Neuronal stem cell (in vitro differentiated cells): ENCODE results near the gene PLA2G4E.

ENCODE experiments used
- DNase-seq: peaks from one replicate; pipeline ENCODE4 v3.0.0-alpha.2; 2013; ENCODE audit warnings: low spot score
- H2AFZ ChIP-seq: one replicate; pipeline ENCODE4 v1.6.1; 2013; ENCODE audit warnings: mild to moderate bottlenecking, low read length, inconsistent platforms
- H2AK5ac ChIP-seq: 2 replicates; pipeline ENCODE4 v1.6.1; 2013; ENCODE audit warnings: low read depth, mild to moderate bottlenecking, inconsistent platforms, low read length, moderate library complexity, mixed read lengths
- H2BK120ac ChIP-seq: 2 replicates; pipeline ENCODE4 v1.6.1; 2013; ENCODE audit warnings: low read depth, mild to moderate bottlenecking, inconsistent platforms, low read length, moderate library complexity, mixed read lengths
- H2BK12ac ChIP-seq: one replicate; pipeline ENCODE4 v1.6.1; 2013; ENCODE audit warnings: low read length, inconsistent platforms
- H2BK15ac ChIP-seq: 2 replicates; pipeline ENCODE4 v1.6.1; 2013; ENCODE audit warnings: mild to moderate bottlenecking, low read length, inconsistent platforms, mixed read lengths
- H2BK5ac ChIP-seq: one replicate; pipeline ENCODE4 v1.6.1; 2013; ENCODE audit warnings: inconsistent platforms, mild to moderate bottlenecking, low read length, moderate library complexity
- H3K14ac ChIP-seq: one replicate; pipeline ENCODE4 v1.6.1; 2013; ENCODE audit warnings: low read length, inconsistent platforms
- H3K18ac ChIP-seq: 2 replicates; pipeline ENCODE4 v1.6.1; 2013; ENCODE audit warnings: low read length, inconsistent platforms
- H3K23ac ChIP-seq: 2 replicates; pipeline ENCODE4 v1.6.1; 2013; ENCODE audit warnings: low read depth, mild to moderate bottlenecking, mixed read lengths, low read length, inconsistent platforms; ENCODE audit not compliant: poor library complexity
- H3K27ac ChIP-seq: replicated peaks from 3 replicates; pipeline ENCODE4 v1.5.1; 2013; ENCODE audit warnings: low read length, inconsistent platforms
- H3K27me3 ChIP-seq, 3 experiments: 2 replicates each; pipeline ENCODE4 v1.6.1; 2013; ENCODE audit warnings: low read length in 3 of 3, mild to moderate bottlenecking in 2 of 3, inconsistent platforms in 1 of 3, low read depth in 1 of 3, mixed read lengths in 1 of 3, moderate library complexity in 1 of 3; ENCODE audit not compliant: control insufficient read depth in 3 of 3, insufficient read depth in 3 of 3
- H3K36me3 ChIP-seq, 2 donors: replicated peaks in 1 of 2; 2 replicates each; pipeline ENCODE4 v1.6.1; 2013; ENCODE audit warnings: low read length in 2 of 2; ENCODE audit not compliant: control insufficient read depth in 2 of 2, insufficient read depth in 2 of 2
- H3K4ac ChIP-seq: 2 replicates; pipeline ENCODE4 v1.6.1; 2013; ENCODE audit warnings: inconsistent platforms, mild to moderate bottlenecking, low read length, moderate library complexity
- H3K4me1 ChIP-seq, 2 donors: 1 replicate in 1 of 2; 2 replicates in 1 of 2; pipeline ENCODE4 v1.6.1; 2013; ENCODE audit warnings: low read length in 2 of 2, low read depth in 1 of 2; ENCODE audit not compliant: control insufficient read depth in 2 of 2, insufficient read depth in 1 of 2
- H3K4me2 ChIP-seq: one replicate; pipeline ENCODE4 v1.6.1; 2013; ENCODE audit warnings: mild to moderate bottlenecking, low read length, inconsistent platforms; ENCODE audit not compliant: insufficient read depth, poor library complexity, severe bottlenecking
- H3K4me3 ChIP-seq, 2 donors: 2 replicates each; pipeline ENCODE4 v1.5.1; 2013; ENCODE audit warnings: low read length in 2 of 2, mild to moderate bottlenecking in 2 of 2, inconsistent platforms in 1 of 2, moderate library complexity in 1 of 2
- H3K79me1 ChIP-seq: one replicate; pipeline ENCODE4 v1.6.1; 2013; ENCODE audit warnings: low read depth, mild to moderate bottlenecking, inconsistent platforms, low read length, moderate library complexity
- H3K9ac ChIP-seq: one replicate; pipeline ENCODE4 v1.6.1; 2013; ENCODE audit warnings: mild to moderate bottlenecking, low read depth, low read length, inconsistent platforms; ENCODE audit not compliant: poor library complexity
- H3K9me3 ChIP-seq, 2 donors: replicated peaks in 1 of 2; 2 replicates each; pipeline versions ENCODE3 to v1.6.1; 2013; ENCODE audit warnings: low read length in 2 of 2, mild to moderate bottlenecking in 2 of 2, inconsistent platforms in 1 of 2, low read depth in 1 of 2, mixed read lengths in 1 of 2, moderate library complexity in 1 of 2; ENCODE audit not compliant: control insufficient read depth in 2 of 2, insufficient read depth in 1 of 2
- H4K8ac ChIP-seq: one replicate; pipeline ENCODE4 v1.6.1; 2013; ENCODE audit warnings: low read depth, mild to moderate bottlenecking, inconsistent platforms, low read length, moderate library complexity
- H4K91ac ChIP-seq: one replicate; pipeline ENCODE4 v1.6.1; 2013; ENCODE audit warnings: low read length, low read depth, mild to moderate bottlenecking, inconsistent platforms; ENCODE audit not compliant: poor library complexity
- WGBS, 2 donors: extraction: QIAGEN DNeasy Blood & Tissue Kit; methylation state at CpG; one replicate each; pipeline ENCODE4 v1.1.7; 2013; ENCODE audit warnings: missing lambda C conversion rate in 2 of 2, mixed read lengths in 1 of 2; ENCODE audit not compliant: insufficient read length in 2 of 2, insufficient replicate concordance in 1 of 2; ENCODE audit errors: extremely low coverage in 2 of 2; 5-methylcytosine and 5-hydroxymethylcytosine counted together

The PLA2G4E gene

GRCh38 chr15:41945221-41945620 lies 75.6 kb downstream of the PLA2G4E start:
- no peak overlapping the region for H3K23ac ChIP-seq
- WGBS, 2 donors, result no CpG with 5 or more reads among the region's 6 CpGs
- no peak overlapping the region for H2AFZ ChIP-seq
- H3K4me2 ChIP-seq, result no peak overlapping the region
- no peak overlapping the region for H2AK5ac ChIP-seq
- H3K9me3 ChIP-seq, result no peaks in the 10 kb centered on the region
- peaks cover 17 to 48% of the 10 kb centered on the region in 2 donors for H3K4me1 ChIP-seq
- H3K36me3 ChIP-seq, result peaks cover 0 to under 1% of the 10 kb centered on the region in 2 donors
- no peak for DNase-seq
- H4K91ac ChIP-seq, result no peak overlapping the region
- no peak overlapping the region for H2BK120ac ChIP-seq
- no peak overlapping the region for H2BK5ac ChIP-seq
- no peak overlapping the region for H3K18ac ChIP-seq
- no peak overlapping the region for H3K14ac ChIP-seq
- no peaks in the 10 kb centered on the region for H3K27me3 ChIP-seq
- H3K9ac ChIP-seq, result no peak overlapping the region
- H3K79me1 ChIP-seq, result no peaks in the 10 kb centered on the region
- no peak overlapping the region for H4K8ac ChIP-seq
- no peak overlapping the region for H3K27ac ChIP-seq
- H3K4me3 ChIP-seq, result no peak overlapping the region
- H3K4ac ChIP-seq, result no peak overlapping the region
- H2BK12ac ChIP-seq, result no peak overlapping the region
- no peak overlapping the region for H2BK15ac ChIP-seq

- no peak overlapping the region for H2BK12ac ChIP-seq
- H3K4me3 ChIP-seq, result no peak overlapping the region
- no peak overlapping the region for H4K91ac ChIP-seq
- peak overlapping the region; percentile 27 for H2BK5ac ChIP-seq
- peaks cover 0 to 2% of the 10 kb centered on the region in 2 donors for H3K36me3 ChIP-seq
- no CpG with 5 or more reads among the region's 8 CpGs for WGBS, 2 donors
- H2BK15ac ChIP-seq, result no peak overlapping the region
- H3K9ac ChIP-seq, result no peak overlapping the region
- H3K14ac ChIP-seq, result no peak overlapping the region
- H3K27me3 ChIP-seq, result no peaks in the 10 kb centered on the region
- no peak overlapping the region for H3K4me2 ChIP-seq
- peak overlapping the region; percentile 84 for H3K27ac ChIP-seq
- peak overlapping the region; percentile 35 for H2AFZ ChIP-seq
- H3K79me1 ChIP-seq, result no peaks in the 10 kb centered on the region
- peaks cover 17 to 45% of the 10 kb centered on the region in 2 donors for H3K4me1 ChIP-seq
- H3K9me3 ChIP-seq, result no peaks in the 10 kb centered on the region
- H4K8ac ChIP-seq, result no peak overlapping the region
- peak overlapping the region; percentile 40 for H2BK120ac ChIP-seq
- H3K18ac ChIP-seq, result peak overlapping the region; percentile 36
- H2AK5ac ChIP-seq, result no peak overlapping the region
- no peak overlapping the region for H3K4ac ChIP-seq
- no peak overlapping the region for H3K23ac ChIP-seq
- DNase-seq, result peak; percentile 44
Measured at GRCh38 chr15:41944313-41944940, 76.4 kb downstream of the PLA2G4E start.

DNA sequence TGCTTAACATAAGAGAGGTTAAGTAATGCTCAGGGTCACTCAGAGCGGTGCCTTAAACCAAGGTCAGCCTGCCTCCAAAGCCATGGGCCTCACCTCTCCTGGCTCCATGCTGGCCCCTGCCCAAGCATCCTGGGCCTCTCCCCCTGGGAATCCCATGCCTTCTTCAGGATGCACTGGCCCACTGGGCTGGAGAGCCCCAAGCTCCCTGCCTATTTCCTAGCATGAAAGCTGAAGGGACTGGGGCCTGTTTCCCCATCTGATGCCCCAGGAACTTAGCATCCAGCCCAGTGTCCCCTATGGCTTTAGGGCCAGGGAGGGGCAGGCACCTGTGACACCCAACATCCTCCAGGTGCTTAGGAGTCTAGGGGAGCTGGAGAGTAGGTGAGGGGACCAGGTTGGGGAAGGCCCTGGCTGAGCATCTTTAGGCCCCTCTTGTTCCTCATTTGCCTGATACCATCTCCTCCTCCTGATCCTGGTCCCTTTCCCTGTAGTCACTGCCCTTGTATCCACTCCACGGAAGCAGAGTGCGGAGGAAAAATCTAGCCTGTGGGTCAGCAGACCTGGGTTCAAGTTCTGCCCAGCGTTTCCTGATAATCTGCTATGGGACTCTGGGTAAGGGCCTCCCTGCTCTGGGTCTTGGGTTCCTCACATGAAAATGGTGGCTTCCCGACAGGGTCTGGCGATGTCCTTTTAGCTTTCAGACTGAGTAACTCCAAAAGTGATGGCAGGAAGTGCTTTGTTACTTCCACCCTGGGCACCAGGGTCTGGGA lies 77.1 kb downstream of the PLA2G4E start:
- H3K4ac ChIP-seq, result no peak overlapping the region
- no peak for DNase-seq
- peak overlapping the region; percentile 36 for H3K18ac ChIP-seq
- H4K91ac ChIP-seq, result no peak overlapping the region
- no peak overlapping the region for H3K9ac ChIP-seq
- peak overlapping the region; percentile 17 for H2BK15ac ChIP-seq
- H3K27ac ChIP-seq, result peak overlapping the region; percentile 84
- peak overlapping the region; percentile 35 for H2AFZ ChIP-seq
- peak overlapping the region; percentile 27 for H2BK5ac ChIP-seq
- H3K14ac ChIP-seq, result no peak overlapping the region
- no peak overlapping the region for H3K4me3 ChIP-seq
- peak overlapping the region; percentile 77 for H2AK5ac ChIP-seq
- H3K4me2 ChIP-seq, result no peak overlapping the region
- peak overlapping the region; percentile 40 for H2BK120ac ChIP-seq
- no peaks in the 10 kb centered on the region for H3K9me3 ChIP-seq
- no peak overlapping the region for H4K8ac ChIP-seq
- H3K79me1 ChIP-seq, result no peaks in the 10 kb centered on the region
- no peak overlapping the region for H3K23ac ChIP-seq
- H3K4me1 ChIP-seq, result peaks cover 17 to 47% of the 10 kb centered on the region in 2 donors
- no peaks in the 10 kb centered on the region for H3K27me3 ChIP-seq
- WGBS, 2 donors, result no CpG with 5 or more reads among the region's 6 CpGs
- H2BK12ac ChIP-seq, result peak overlapping the region; percentile 16
- peaks cover 0 to 2% of the 10 kb centered on the region in 2 donors for H3K36me3 ChIP-seq

- Histone ChIP-seq H3K4me1 (peaks cover 17 to 50% of the 10 kb centered on the region in 2 donors), H3K23ac (no peak overlapping the region), H3K4me3 (no peak overlapping the region), H2BK5ac (no peak overlapping the region), H3K9me3 (no peaks in the 10 kb centered on the region), H2BK120ac (no peak overlapping the region), H3K27ac (no peak overlapping the region), H4K91ac (no peak overlapping the region), H3K4me2 (no peak overlapping the region), H3K36me3 (peaks cover 0 to 2% of the 10 kb centered on the region in 2 donors), H2AFZ (no peak overlapping the region), H3K79me1 (no peaks in the 10 kb centered on the region), H4K8ac (no peak overlapping the region), H3K27me3 (no peaks in the 10 kb centered on the region), H3K9ac (no peak overlapping the region), H2BK15ac (no peak overlapping the region), H3K4ac (no peak overlapping the region), H2BK12ac (peak overlapping the region; percentile 64), H2AK5ac (peak overlapping the region; percentile 77), H3K14ac (no peak overlapping the region), H3K18ac (peak overlapping the region; percentile 55)
- no peak for DNase-seq
- WGBS, 2 donors, result no CpG with 5 or more reads among the region's 7 CpGs
Measured at GRCh38 chr15:41942886-41943285, 78.0 kb downstream of the PLA2G4E start.
